ENCODE data around the gene MBP.

Gene MBP

GRCh38 chr18:77053616-77054287 is 78.8 kb downstream of the MBP start:
- DNase-seq (ENCODE audit: extremely low spot score): no peak
- ChIA-PET POLR2A (no interaction called here), CTCF (interaction anchor here (1.0 to 1.6 kb wide), 3 partner anchors 11 to 252 kb away, joined by 3 to 4 read pairs (median 3); no protein-coding TSS in a partner anchor)
- TF ChIP-seq BHLHE40 (IDR thresholded peaks at IDR 0.05; ENCODE audit: borderline replicate concordance) (no peak), NFRKB (IDR thresholded peaks at IDR 0.05) (no peak), HDGF (IDR thresholded peaks at IDR 0.05; ENCODE audit: borderline replicate concordance) (no peak), TARDBP (IDR thresholded peaks at IDR 0.05) (no peak), CTBP1 (IDR thresholded peaks at IDR 0.05; ENCODE audit: borderline replicate concordance) (no peak), SUZ12 (IDR thresholded peaks at IDR 0.05) (no peak)

GRCh38 chr18:77052983-77053309 is 79.6 kb downstream of the MBP start:
- DNase-seq (ENCODE audit: extremely low spot score): no peak
- ChIA-PET POLR2A (no interaction called here), CTCF (no interaction called here)
- TF ChIP-seq SUZ12 (IDR thresholded peaks at IDR 0.05) (no peak), NFRKB (IDR thresholded peaks at IDR 0.05) (no peak), SP1 (IDR thresholded peaks at IDR 0.05) (no peak), ELF4 (IDR thresholded peaks at IDR 0.05) (no peak), LEF1 (IDR thresholded peaks at IDR 0.05; ENCODE audit: borderline replicate concordance) (no peak), L3MBTL2 (conservative IDR thresholded peaks at IDR 0.05) (no peak), FOXA1 (IDR thresholded peaks at IDR 0.05) (no peak), ARNT (IDR thresholded peaks at IDR 0.05) (no peak), HDGF (IDR thresholded peaks at IDR 0.05; ENCODE audit: borderline replicate concordance) (no peak), CTBP1 (IDR thresholded peaks at IDR 0.05; ENCODE audit: borderline replicate concordance) (no peak), TARDBP (IDR thresholded peaks at IDR 0.05) (no peak)
- TF ChIP-seq, protein P1, sequence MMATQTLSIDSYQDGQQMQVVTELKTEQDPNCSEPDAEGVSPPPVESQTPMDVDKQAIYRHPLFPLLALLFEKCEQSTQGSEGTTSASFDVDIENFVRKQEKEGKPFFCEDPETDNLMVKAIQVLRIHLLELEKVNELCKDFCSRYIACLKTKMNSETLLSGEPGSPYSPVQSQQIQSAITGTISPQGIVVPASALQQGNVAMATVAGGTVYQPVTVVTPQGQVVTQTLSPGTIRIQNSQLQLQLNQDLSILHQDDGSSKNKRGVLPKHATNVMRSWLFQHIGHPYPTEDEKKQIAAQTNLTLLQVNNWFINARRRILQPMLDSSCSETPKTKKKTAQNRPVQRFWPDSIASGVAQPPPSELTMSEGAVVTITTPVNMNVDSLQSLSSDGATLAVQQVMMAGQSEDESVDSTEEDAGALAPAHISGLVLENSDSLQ (IDR thresholded peaks at IDR 0.05): no peak

- DNase-seq (ENCODE audit: extremely low spot score): no peak
- ChIA-PET CTCF (no interaction called here), POLR2A (no interaction called here)
- TF ChIP-seq SUZ12 (IDR thresholded peaks at IDR 0.05) (no peak), L3MBTL2 (conservative IDR thresholded peaks at IDR 0.05) (no peak), CTBP1 (IDR thresholded peaks at IDR 0.05; ENCODE audit: borderline replicate concordance) (no peak), TARDBP (IDR thresholded peaks at IDR 0.05) (no peak), FOXM1 (IDR thresholded peaks at IDR 0.05; ENCODE audit: borderline replicate concordance) (no peak), FOXA1 (IDR thresholded peaks at IDR 0.05) (no peak), BHLHE40 (IDR thresholded peaks at IDR 0.05; ENCODE audit: borderline replicate concordance) (no peak), LEF1 (IDR thresholded peaks at IDR 0.05; ENCODE audit: borderline replicate concordance) (no peak), HDGF (IDR thresholded peaks at IDR 0.05; ENCODE audit: borderline replicate concordance) (no peak), ZNF384 (IDR thresholded peaks at IDR 0.05) (no peak), NFRKB (IDR thresholded peaks at IDR 0.05) (no peak), FOXK2 (IDR thresholded peaks at IDR 0.05) (no peak), SP1 (IDR thresholded peaks at IDR 0.05) (no peak), ARNT (IDR thresholded peaks at IDR 0.05) (no peak), ELF4 (IDR thresholded peaks at IDR 0.05) (no peak)
- TF ChIP-seq, protein P1 (IDR thresholded peaks at IDR 0.05): no peak
These were observed 80.1 kb downstream of the MBP start for GRCh38 chr18:77052297-77052982.

DNA sequence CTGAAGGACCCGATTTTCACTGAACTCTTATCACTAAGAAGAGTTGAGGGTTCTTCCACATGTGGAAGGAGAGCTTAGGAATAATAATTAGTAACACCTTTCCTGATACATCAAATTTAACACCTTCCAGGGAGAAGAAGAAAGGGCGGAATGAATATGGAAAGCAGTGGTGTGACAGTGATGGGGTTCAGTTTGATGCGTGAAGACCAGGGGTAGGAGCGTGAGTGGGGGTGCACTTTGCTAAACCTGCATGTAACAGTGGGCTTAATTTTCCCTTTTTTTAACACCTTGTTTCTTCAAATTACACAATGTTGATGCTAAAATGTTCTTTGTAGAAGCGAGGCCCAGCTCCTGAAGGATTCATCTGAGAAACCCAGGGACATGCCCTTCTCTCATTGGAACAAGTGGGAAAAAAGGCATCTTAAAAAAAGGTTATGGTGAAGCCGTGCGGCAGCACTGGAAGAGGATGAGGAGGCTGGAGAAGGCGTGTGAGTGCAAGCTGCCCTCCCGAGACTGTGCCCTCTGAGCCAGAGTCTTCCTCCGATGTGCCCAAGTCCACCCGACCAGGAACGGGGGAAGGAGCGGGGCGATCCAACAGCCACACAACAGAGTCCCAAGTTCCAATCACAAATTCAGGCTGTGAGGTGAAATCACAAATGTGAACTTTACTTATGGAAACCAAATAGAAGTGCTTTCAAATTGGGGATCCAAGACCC is 80.8 kb downstream of the MBP start:
- no peak for DNase-seq (ENCODE audit: extremely low spot score)
- CTCF ChIA-PET: no interaction called here
- POLR2A ChIA-PET: no interaction called here
- TF ChIP-seq, protein P1 (IDR thresholded peaks at IDR 0.05): no peak
- TF ChIP-seq ELF4 (IDR thresholded peaks at IDR 0.05) (no peak), NFRKB (IDR thresholded peaks at IDR 0.05) (no peak), HDGF (IDR thresholded peaks at IDR 0.05; ENCODE audit: borderline replicate concordance) (no peak)

- no peak for TF ChIP-seq FOXA1 (IDR thresholded peaks at IDR 0.05)
- no peak for TF ChIP-seq NFRKB (IDR thresholded peaks at IDR 0.05)
- no peak for TF ChIP-seq SUZ12 (IDR thresholded peaks at IDR 0.05)
- no peak for TF ChIP-seq FOXM1 (IDR thresholded peaks at IDR 0.05; ENCODE audit: borderline replicate concordance)
- no peak for TF ChIP-seq FOXK2 (IDR thresholded peaks at IDR 0.05)
- no peak for TF ChIP-seq BHLHE40 (IDR thresholded peaks at IDR 0.05; ENCODE audit: borderline replicate concordance)
- POLR2A ChIA-PET: no interaction called here
These were observed 82.6 kb downstream of the MBP start for GRCh38 chr18:77049938-77050337.

DNA sequence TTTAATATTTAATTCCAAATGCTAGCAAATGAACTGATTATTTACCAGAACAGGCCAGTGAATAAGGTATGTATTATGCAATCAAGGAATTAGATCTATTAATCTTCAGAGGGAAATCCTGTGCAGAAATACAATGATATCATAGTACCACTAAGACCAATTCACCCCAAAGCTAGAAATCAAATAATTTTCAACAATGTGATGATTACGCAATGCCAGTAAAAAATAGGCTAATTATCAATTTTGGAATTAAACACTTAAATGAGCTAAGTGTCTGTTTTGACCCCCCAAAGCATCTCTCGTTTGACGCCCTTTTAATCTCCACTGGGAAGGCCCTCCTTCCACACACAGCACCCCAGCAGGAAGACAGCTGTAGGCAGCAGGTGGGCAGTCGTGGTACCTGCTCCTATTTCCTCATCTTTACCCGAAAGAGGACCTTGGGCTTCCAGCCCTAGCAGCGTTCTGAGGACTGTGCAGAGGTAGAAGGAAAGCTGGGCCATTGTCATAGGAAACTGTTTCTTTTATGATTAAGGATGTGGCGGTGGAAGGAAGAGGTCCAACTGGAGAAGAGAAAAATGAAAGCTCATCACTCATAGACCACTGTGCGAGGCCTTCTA is 84.7 kb downstream of the MBP start:
- ChIA-PET POLR2A (no interaction called here), CTCF (no interaction called here)
- no peak for TF ChIP-seq ARNT (IDR thresholded peaks at IDR 0.05)
- TF ChIP-seq FOXA1 (IDR thresholded peaks at IDR 0.05): no peak
- no peak for TF ChIP-seq L3MBTL2 (conservative IDR thresholded peaks at IDR 0.05)
- no peak for TF ChIP-seq ZNF384 (IDR thresholded peaks at IDR 0.05)
- no peak for TF ChIP-seq LEF1 (IDR thresholded peaks at IDR 0.05; ENCODE audit: borderline replicate concordance)
- no peak for TF ChIP-seq FOXK2 (IDR thresholded peaks at IDR 0.05)
- TF ChIP-seq SUZ12 (IDR thresholded peaks at IDR 0.05): no peak
- TF ChIP-seq, protein P1 (IDR thresholded peaks at IDR 0.05): no peak
- no peak for TF ChIP-seq SP1 (IDR thresholded peaks at IDR 0.05)
- no peak for TF ChIP-seq CTBP1 (IDR thresholded peaks at IDR 0.05; ENCODE audit: borderline replicate concordance)
- no peak for DNase-seq (ENCODE audit: extremely low spot score)

More at GRCh38 chr18:77049938-77050337, 82.6 kb downstream of the MBP start:
- DNase-seq (ENCODE audit: extremely low spot score): no peak
- CTCF ChIA-PET: no interaction called here
